OCI-LY7 (cell line): Measurements from ENCODE around the gene TTL.

Source experiments
- EZH2phosphoT487 ChIP-seq: fragments of 200-600 bp; sonication (generic); IDR thresholded peaks from 2 replicates; pipeline ENCODE4 v1.6.1; 2018; ENCODE audit warnings: low read depth, borderline replicate concordance, mild to moderate bottlenecking, mixed run types, antibody characterized with exemption, low read length, moderate library complexity, mixed read lengths
- TF ChIP-seq, protein P1 (sequence below): fragments of 200-600 bp; sonication (generic); conservative IDR thresholded peaks from 2 replicates; pipeline ENCODE4 v1.5.1; 2014; ENCODE audit warnings: mild to moderate bottlenecking, antibody characterized with exemption, low read length, moderate library complexity, mixed read lengths

- TF ChIP-seq, protein P1, sequence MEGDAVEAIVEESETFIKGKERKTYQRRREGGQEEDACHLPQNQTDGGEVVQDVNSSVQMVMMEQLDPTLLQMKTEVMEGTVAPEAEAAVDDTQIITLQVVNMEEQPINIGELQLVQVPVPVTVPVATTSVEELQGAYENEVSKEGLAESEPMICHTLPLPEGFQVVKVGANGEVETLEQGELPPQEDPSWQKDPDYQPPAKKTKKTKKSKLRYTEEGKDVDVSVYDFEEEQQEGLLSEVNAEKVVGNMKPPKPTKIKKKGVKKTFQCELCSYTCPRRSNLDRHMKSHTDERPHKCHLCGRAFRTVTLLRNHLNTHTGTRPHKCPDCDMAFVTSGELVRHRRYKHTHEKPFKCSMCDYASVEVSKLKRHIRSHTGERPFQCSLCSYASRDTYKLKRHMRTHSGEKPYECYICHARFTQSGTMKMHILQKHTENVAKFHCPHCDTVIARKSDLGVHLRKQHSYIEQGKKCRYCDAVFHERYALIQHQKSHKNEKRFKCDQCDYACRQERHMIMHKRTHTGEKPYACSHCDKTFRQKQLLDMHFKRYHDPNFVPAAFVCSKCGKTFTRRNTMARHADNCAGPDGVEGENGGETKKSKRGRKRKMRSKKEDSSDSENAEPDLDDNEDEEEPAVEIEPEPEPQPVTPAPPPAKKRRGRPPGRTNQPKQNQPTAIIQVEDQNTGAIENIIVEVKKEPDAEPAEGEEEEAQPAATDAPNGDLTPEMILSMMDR = no peak
- TF ChIP-seq EZH2phosphoT487 = no peak
Measured at GRCh38 chr2:112528541-112528940, 46.6 kb downstream of the TTL start.
